K562 (cell line): ENCODE measurements around the gene TM2D3. TPM values are rescaled to one million over a fixed set of nuclear protein-coding genes. Genes with fewer than 3 reads are reported as not detected.

Experiments
- ARNT ChIP-seq, 2 experiments: fragments of 450-650 bp; IDR thresholded peaks; 2 replicates each; pipeline ENCODE4 v1.6.1; 2016; ENCODE audit warnings: mild to moderate bottlenecking in 1 of 2
- ATF3 ChIP-seq, 2 experiments: fragments of 450-650 bp in 1 of 2; sonication (generic) in 1 of 2; formaldehyde crosslinking in 1 of 2; IDR thresholded peaks in 1 of 2; conservative IDR thresholded peaks in 1 of 2; 2 replicates each; pipeline versions ENCODE4 v1.6.1 to v1.8.1; 2016 to 2023; ENCODE audit warnings: mild to moderate bottlenecking in 2 of 2, moderate library complexity in 2 of 2, inconsistent platforms in 1 of 2, missing genetic modification reagents in 1 of 2
- CBX5 ChIP-seq: IDR thresholded peaks from 2 replicates; pipeline ENCODE4 v1.6.1; 2014; ENCODE audit warnings: low read depth, borderline replicate concordance
- CEBPG ChIP-seq, 3 experiments: fragments of 200-800 bp in 1 of 3; sonication (Bioruptor generic) in 1 of 3; sonication (generic) in 1 of 3; formaldehyde crosslinking in 1 of 3; IDR thresholded peaks in 2 of 3; conservative IDR thresholded peaks in 1 of 3; 2 replicates each; pipeline versions ENCODE4 v1.6.1 to v1.8.0; 2016 to 2022; ENCODE audit warnings: missing compliant biosample characterization in 2 of 3, missing genetic modification characterization in 2 of 3, mild to moderate bottlenecking in 1 of 3, missing genetic modification reagents in 1 of 3
- CHD1 ChIP-seq: fragments of 200-600 bp; sonication (generic); IDR thresholded peaks from one replicate; pipeline ENCODE4 v1.6.1; 2012; ENCODE audit warnings: mild to moderate bottlenecking, moderate library complexity, low read length, inconsistent platforms
- DNMT1 ChIP-seq: fragments of 450-650 bp; IDR thresholded peaks from 2 replicates; pipeline ENCODE4 v1.6.1; 2016; ENCODE audit warnings: antibody characterized with exemption, mild to moderate bottlenecking
- HDAC8 ChIP-seq: fragments of 450-650 bp; IDR thresholded peaks from 2 replicates; pipeline ENCODE4 v1.6.1; 2016; ENCODE audit warnings: mild to moderate bottlenecking, missing genetic modification characterization, moderate library complexity, missing compliant biosample characterization
- MED1 ChIP-seq: sonication (generic); formaldehyde crosslinking; IDR thresholded peaks from 2 replicates; pipeline ENCODE4 v1.8.1; 2023; ENCODE audit warnings: missing genetic modification reagents, borderline replicate concordance
- NUFIP1 ChIP-seq: fragments of 450-650 bp; IDR thresholded peaks from 2 replicates; pipeline ENCODE4 v1.6.1; 2018; ENCODE audit not compliant: partially characterized antibody
- PHB ChIP-seq: fragments of 250-450 bp; sonication (Bioruptor Pico); IDR thresholded peaks from 2 replicates; pipeline ENCODE4 v1.5.0; 2021
- POU5F1 ChIP-seq: fragments of 150-350 bp; IDR thresholded peaks from 2 replicates; pipeline ENCODE4 v1.6.1; 2014; ENCODE audit warnings: borderline replicate concordance, low read length, low read depth, mild to moderate bottlenecking; ENCODE audit not compliant: partially characterized antibody
- RBBP5 ChIP-seq: fragments of 200-600 bp; sonication (generic); IDR thresholded peaks from 2 replicates; pipeline ENCODE4 v1.6.1; 2012; ENCODE audit warnings: borderline replicate concordance, mild to moderate bottlenecking, low read length, control low read depth, inconsistent platforms; ENCODE audit not compliant: insufficient read depth, poor library complexity, severe bottlenecking
- RFX7 ChIP-seq: fragments of 250-450 bp; sonication (Bioruptor Pico); IDR thresholded peaks from 2 replicates; pipeline ENCODE4 v1.5.1; 2021; ENCODE audit warnings: mild to moderate bottlenecking
- TCF7L2 ChIP-seq: fragments of 150-350 bp; IDR thresholded peaks from 2 replicates; pipeline ENCODE4 v1.6.1; 2016; ENCODE audit warnings: low read depth, mild to moderate bottlenecking, low read length, moderate library complexity
- TRIM28 ChIP-seq: fragments of 450-650 bp; IDR thresholded peaks from 2 replicates; pipeline ENCODE4 v1.6.1; 2017
- TSC22D4 ChIP-seq: fragments of 450-650 bp; IDR thresholded peaks from 2 replicates; pipeline ENCODE4 v1.6.1; 2016; ENCODE audit warnings: missing genetic modification characterization, missing biosample characterization, control low read depth
- ZBTB12 ChIP-seq: fragments of 250-450 bp; sonication (Bioruptor Pico); IDR thresholded peaks from 2 replicates; pipeline ENCODE4 v1.4.0; 2020
- ZEB2 ChIP-seq: fragments of 450-650 bp; IDR thresholded peaks from 2 replicates; pipeline ENCODE4 v1.6.1; 2016
- ZFPM2 ChIP-seq: fragments of 250-450 bp; sonication (Bioruptor Pico); IDR thresholded peaks from 2 replicates; pipeline ENCODE4 v1.5.1; 2022; ENCODE audit warnings: mild to moderate bottlenecking
- ZFX ChIP-seq: sonication (generic); formaldehyde crosslinking; IDR thresholded peaks from 2 replicates; pipeline ENCODE4 v1.8.0; 2022; ENCODE audit warnings: mild to moderate bottlenecking, missing genetic modification reagents, moderate library complexity
- ZNF124 ChIP-seq: sonication (generic); formaldehyde crosslinking; IDR thresholded peaks from 2 replicates; pipeline ENCODE4 v1.8.1; 2022; ENCODE audit warnings: missing genetic modification reagents
- ZNF766 ChIP-seq: fragments of 200-800 bp; sonication (Bioruptor generic); conservative IDR thresholded peaks from 2 replicates; pipeline ENCODE4 v1.6.1; 2016; ENCODE audit warnings: missing genetic modification characterization, missing compliant biosample characterization
- polyA plus RNA-seq, 8 experiments: library from polyadenylated mRNA; depleted of rRNA in 4 of 8; stranded (reverse) in 5 of 8; unstranded in 3 of 8; fragments of >200 nt; fragmentation: Nextera tagmentation in 2 of 8; fragmentation: Illumina TruSeq in 1 of 8; extraction: Ambion mirVana in 2 of 8; extraction: Trizol in 1 of 8; gene quantifications; 2 replicates each; pipeline versions ENCODE4 v1.2.1 to v1.2.3, GENCODE V29; 2011 to 2014; ENCODE audit warnings: inconsistent platforms in 1 of 8, missing spikeins in 1 of 8
- total RNA-seq, 7 experiments: library from RNA; depleted of rRNA in 6 of 7; stranded (reverse); fragments of >200 nt in 6 of 7; fragmentation: Illumina TruSeq in 2 of 7; extraction: Trizol in 2 of 7; gene quantifications; 2 replicates each; pipeline versions ENCODE4 v1.2.1 to v1.2.3, GENCODE V29; 2011 to 2021; ENCODE audit warnings: low replicate concordance in 1 of 7
- TF ChIP-seq, protein P1 (sequence below): fragments of 450-650 bp; IDR thresholded peaks from 2 replicates; pipeline ENCODE4 v1.6.1; 2016; ENCODE audit warnings: antibody characterized with exemption
- TF ChIP-seq, protein P2 (sequence below): fragments of 450-650 bp; IDR thresholded peaks from 2 replicates; pipeline ENCODE4 v1.6.1; 2016; ENCODE audit warnings: mild to moderate bottlenecking

Gene TM2D3
- total and polyA plus RNA-seq, 9 of the 15 experiments (the other 6 are each of a cell fraction or from before 2014, with no cell fraction given), result 16.5 to 67.9 (median 31.3) TPM

- TF ChIP-seq, protein P1, sequence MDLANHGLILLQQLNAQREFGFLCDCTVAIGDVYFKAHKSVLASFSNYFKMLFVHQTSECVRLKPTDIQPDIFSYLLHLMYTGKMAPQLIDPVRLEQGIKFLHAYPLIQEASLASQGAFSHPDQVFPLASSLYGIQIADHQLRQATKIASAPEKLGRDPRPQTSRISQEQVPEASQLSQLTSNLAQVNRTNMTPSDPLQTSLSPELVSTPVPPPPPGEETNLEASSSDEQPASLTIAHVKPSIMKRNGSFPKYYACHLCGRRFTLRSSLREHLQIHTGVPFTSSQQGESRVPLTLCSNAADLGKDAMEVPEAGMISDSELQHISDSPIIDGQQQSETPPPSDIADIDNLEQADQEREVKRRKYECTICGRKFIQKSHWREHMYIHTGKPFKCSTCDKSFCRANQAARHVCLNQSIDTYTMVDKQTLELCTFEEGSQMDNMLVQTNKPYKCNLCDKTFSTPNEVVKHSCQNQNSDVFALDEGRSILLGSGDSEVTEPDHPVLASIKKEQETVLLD, result peak; percentile 93
- TF ChIP-seq CHD1, result peak; percentile 60
- TF ChIP-seq MED1 (CRISPR knock-in tag), result no peak
- peak; percentile 95 for TF ChIP-seq ZFX (CRISPR knock-in tag)
- TF ChIP-seq POU5F1, result peak; percentile 12
- TF ChIP-seq ZNF766, result no peak
- no peak for TF ChIP-seq ARNT (IDR thresholded peaks at IDR 0.05)
- TF ChIP-seq, protein P2, sequence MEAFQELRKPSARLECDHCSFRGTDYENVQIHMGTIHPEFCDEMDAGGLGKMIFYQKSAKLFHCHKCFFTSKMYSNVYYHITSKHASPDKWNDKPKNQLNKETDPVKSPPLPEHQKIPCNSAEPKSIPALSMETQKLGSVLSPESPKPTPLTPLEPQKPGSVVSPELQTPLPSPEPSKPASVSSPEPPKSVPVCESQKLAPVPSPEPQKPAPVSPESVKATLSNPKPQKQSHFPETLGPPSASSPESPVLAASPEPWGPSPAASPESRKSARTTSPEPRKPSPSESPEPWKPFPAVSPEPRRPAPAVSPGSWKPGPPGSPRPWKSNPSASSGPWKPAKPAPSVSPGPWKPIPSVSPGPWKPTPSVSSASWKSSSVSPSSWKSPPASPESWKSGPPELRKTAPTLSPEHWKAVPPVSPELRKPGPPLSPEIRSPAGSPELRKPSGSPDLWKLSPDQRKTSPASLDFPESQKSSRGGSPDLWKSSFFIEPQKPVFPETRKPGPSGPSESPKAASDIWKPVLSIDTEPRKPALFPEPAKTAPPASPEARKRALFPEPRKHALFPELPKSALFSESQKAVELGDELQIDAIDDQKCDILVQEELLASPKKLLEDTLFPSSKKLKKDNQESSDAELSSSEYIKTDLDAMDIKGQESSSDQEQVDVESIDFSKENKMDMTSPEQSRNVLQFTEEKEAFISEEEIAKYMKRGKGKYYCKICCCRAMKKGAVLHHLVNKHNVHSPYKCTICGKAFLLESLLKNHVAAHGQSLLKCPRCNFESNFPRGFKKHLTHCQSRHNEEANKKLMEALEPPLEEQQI, result no peak
- TF ChIP-seq ATF3 (IDR thresholded peaks at IDR 0.05), result no peak
- no peak; the same call in 1 of the 2 replicates for TF ChIP-seq ATF3 (CRISPR knock-in tag; conservative IDR thresholded peaks at IDR 0.05)
- no peak for TF ChIP-seq RFX7 (CRISPR knock-in tag)
- no peak for TF ChIP-seq NUFIP1
- no peak for TF ChIP-seq ZEB2
- TF ChIP-seq CBX5, result no peak
- no peak for TF ChIP-seq HDAC8 (tag)
- TF ChIP-seq PHB (CRISPR knock-in tag), result no peak
- peak; percentile 65 for TF ChIP-seq ZBTB12
- no peak for TF ChIP-seq TCF7L2
- TF ChIP-seq ZFPM2 (CRISPR knock-in tag), result no peak
- no peak for TF ChIP-seq TRIM28
- TF ChIP-seq DNMT1, result no peak
- TF ChIP-seq TSC22D4 (tag), result no peak
- no peak for TF ChIP-seq CEBPG (CRISPR knock-in tag; IDR thresholded peaks at IDR 0.05)
- no peak for TF ChIP-seq CEBPG (tag; conservative IDR thresholded peaks at IDR 0.05 in 1 of 2, IDR thresholded peaks at IDR 0.05 in 1 of 2)
- TF ChIP-seq RBBP5, result peak; percentile 97
- TF ChIP-seq ZNF124 (CRISPR knock-in tag), result no peak
Measured at GRCh38 chr15:101652098-101652785, at the start of gene TM2D3 (continued).
